Smooth muscle cell (in vitro differentiated cells): ENCODE measurements around the gene CYFIP1. TPM values are rescaled to one million over a fixed set of nuclear protein-coding genes. Genes with fewer than 3 reads are reported as not detected.

Experiments
- DNase-seq: peaks from one replicate; lab custom pipeline; 2025; ENCODE audit not compliant: unreplicated experiment; lab: John Stamatoyannopoulos, UW
- H2AFZ ChIP-seq: fragments of 200-600 bp; sonication (generic); 2 replicates; pipeline ENCODE4 v1.6.0; 2016; ENCODE audit warnings: antibody characterized with exemption, low read depth, mild to moderate bottlenecking
- H3F3A ChIP-seq: fragments of 200-600 bp; sonication (generic); 2 replicates; pipeline ENCODE4 v1.6.0; 2017; ENCODE audit warnings: antibody characterized with exemption, low read depth
- H3K27ac ChIP-seq: fragments of 200-600 bp; sonication (generic); 2 replicates; pipeline ENCODE4 v1.5.1; 2016; ENCODE audit warnings: low read depth, mild to moderate bottlenecking
- H3K27me3 ChIP-seq: fragments of 200-600 bp; sonication (generic); 2 replicates; pipeline ENCODE4 v1.6.1; 2016; ENCODE audit warnings: low read depth, mild to moderate bottlenecking
- H3K36me3 ChIP-seq: fragments of 200-600 bp; sonication (generic); 2 replicates; pipeline ENCODE4 v1.5.1; 2016; ENCODE audit warnings: low read depth
- H3K4me1 ChIP-seq: fragments of 200-600 bp; sonication (generic); 2 replicates; pipeline ENCODE4 v1.5.1; 2016; ENCODE audit warnings: low read depth
- H3K4me2 ChIP-seq: fragments of 200-600 bp; sonication (generic); 2 replicates; pipeline ENCODE4 v1.6.0; 2016; ENCODE audit warnings: mild to moderate bottlenecking
- H3K4me3 ChIP-seq: fragments of 200-600 bp; sonication (generic); 2 replicates; pipeline ENCODE4 v1.5.1; 2016; ENCODE audit warnings: mild to moderate bottlenecking
- H3K79me2 ChIP-seq: fragments of 200-600 bp; sonication (generic); 2 replicates; pipeline ENCODE4 v1.6.0; 2016; ENCODE audit warnings: low read depth, mild to moderate bottlenecking
- H3K9ac ChIP-seq: fragments of 200-600 bp; sonication (generic); 2 replicates; pipeline ENCODE4 v1.6.0; 2016; ENCODE audit warnings: low read depth
- H3K9me3 ChIP-seq: fragments of 200-600 bp; sonication (generic); replicated peaks from 2 replicates; pipeline ENCODE4 v1.5.1; 2016; ENCODE audit warnings: low read depth
- H4K20me1 ChIP-seq: fragments of 200-600 bp; sonication (generic); 2 replicates; pipeline ENCODE4 v1.6.0; 2016; ENCODE audit warnings: low read depth
- WGBS: methylation state at CpG from one replicate; pipeline ENCODE4 v1.1.7; 2016; ENCODE audit warnings: low lambda C conversion rate; 5-methylcytosine and 5-hydroxymethylcytosine counted together
- polyA plus RNA-seq: library from polyadenylated mRNA; unstranded; fragments of >200 nt; fragmentation: Nextera tagmentation; extraction: Ambion mirVana; gene quantifications from 2 replicates; pipeline ENCODE4 v1.2.1, GENCODE V29; 2016
- total RNA-seq: library from RNA; depleted of rRNA; stranded (reverse); fragments of >200 nt; gene quantifications from 2 replicates; pipeline ENCODE4 v1.2.3, GENCODE V29; 2014
- TF ChIP-seq, protein P1 (sequence below): fragments of 200-600 bp; sonication (generic); IDR thresholded peaks from 2 replicates; pipeline ENCODE4 v1.5.1; 2017; ENCODE audit warnings: borderline replicate concordance, mild to moderate bottlenecking, antibody characterized with exemption; ENCODE audit not compliant: insufficient read depth, poor library complexity, severe bottlenecking

Gene CYFIP1
- total and polyA plus RNA-seq, 2 experiments from 2014 or later = 65.2 to 67.6 TPM

DNA sequence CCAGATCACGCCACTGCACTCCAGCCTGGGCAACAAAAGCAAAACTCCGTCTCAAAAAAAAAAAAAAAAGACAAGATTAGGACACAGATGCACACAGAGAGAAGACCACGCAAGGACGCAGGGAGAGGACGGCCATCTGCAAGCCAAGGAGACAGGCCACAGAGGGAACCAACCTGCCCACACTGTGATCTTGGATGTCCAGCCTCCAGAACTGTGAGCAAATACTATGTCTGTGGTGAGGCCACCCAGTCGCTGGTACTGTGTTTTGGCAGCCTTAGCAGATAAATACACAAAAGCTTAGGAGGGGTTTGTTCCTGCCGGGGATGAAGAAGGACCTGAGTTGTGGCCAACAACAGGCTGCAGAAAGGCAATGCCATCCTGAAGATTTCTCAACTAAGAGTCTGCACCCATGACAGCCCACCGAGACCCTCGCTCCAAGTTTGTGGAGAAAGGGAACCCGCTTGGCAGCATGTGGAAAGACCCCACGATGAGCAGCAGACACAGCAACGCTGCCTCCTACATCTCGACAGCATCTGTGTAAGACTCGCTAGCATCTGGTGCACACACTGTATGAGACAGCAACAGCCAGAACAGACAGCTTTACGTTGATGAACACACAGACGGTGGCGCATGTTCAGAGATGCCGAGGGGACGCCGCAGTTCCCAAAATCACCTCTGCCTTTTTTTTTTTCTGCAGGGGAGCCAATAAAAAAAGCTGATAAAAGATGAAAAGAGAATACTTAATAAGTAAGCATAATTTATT lies 13.7 kb downstream of the CYFIP1 start:
- peaks cover 11% of the 10 kb centered on the region for H3K9me3 ChIP-seq
- peaks cover 17% of the 10 kb centered on the region for H3F3A ChIP-seq
- no peak overlapping the region for H3K4me3 ChIP-seq
- no peak overlapping the region for H2AFZ ChIP-seq
- H3K9ac ChIP-seq = no peak overlapping the region
- peaks cover 93% of the 10 kb centered on the region for H3K79me2 ChIP-seq
- H3K4me2 ChIP-seq = no peak overlapping the region
- no peak overlapping the region for H3K27ac ChIP-seq
- no peaks in the 10 kb centered on the region for H3K4me1 ChIP-seq
- 95% methylated on average over 20 of the region's 20 CpGs for WGBS
- TF ChIP-seq, protein P1, sequence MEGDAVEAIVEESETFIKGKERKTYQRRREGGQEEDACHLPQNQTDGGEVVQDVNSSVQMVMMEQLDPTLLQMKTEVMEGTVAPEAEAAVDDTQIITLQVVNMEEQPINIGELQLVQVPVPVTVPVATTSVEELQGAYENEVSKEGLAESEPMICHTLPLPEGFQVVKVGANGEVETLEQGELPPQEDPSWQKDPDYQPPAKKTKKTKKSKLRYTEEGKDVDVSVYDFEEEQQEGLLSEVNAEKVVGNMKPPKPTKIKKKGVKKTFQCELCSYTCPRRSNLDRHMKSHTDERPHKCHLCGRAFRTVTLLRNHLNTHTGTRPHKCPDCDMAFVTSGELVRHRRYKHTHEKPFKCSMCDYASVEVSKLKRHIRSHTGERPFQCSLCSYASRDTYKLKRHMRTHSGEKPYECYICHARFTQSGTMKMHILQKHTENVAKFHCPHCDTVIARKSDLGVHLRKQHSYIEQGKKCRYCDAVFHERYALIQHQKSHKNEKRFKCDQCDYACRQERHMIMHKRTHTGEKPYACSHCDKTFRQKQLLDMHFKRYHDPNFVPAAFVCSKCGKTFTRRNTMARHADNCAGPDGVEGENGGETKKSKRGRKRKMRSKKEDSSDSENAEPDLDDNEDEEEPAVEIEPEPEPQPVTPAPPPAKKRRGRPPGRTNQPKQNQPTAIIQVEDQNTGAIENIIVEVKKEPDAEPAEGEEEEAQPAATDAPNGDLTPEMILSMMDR = no peak
- no peaks in the 10 kb centered on the region for H3K36me3 ChIP-seq
- no peak for DNase-seq
- peaks cover 98% of the 10 kb centered on the region for H4K20me1 ChIP-seq
- H3K27me3 ChIP-seq = no peaks in the 10 kb centered on the region

DNA sequence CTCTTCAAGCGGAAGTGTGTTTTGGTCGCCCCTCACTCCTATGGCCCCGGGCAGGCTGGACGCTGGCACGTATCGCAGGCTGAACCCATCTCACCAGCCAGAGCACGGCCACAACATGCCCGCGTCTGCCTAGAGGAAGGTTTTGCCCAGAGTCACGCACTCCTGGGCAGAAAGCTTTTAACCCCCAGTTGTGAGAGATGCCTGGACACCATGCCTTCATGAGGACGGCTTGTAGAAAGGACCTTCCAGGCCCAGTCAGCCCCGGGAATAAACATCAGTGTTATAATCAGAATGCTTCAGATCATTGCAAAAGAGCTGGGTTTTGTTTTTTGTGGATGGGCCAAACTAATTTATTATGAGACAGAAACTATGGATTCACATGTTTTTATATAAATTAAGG lies 16.5 kb downstream of the CYFIP1 start:
- no peak overlapping the region for H3K27ac ChIP-seq
- 97% methylated on average over 12 of the region's 12 CpGs for WGBS
- TF ChIP-seq, protein P1 = no peak

DNA sequence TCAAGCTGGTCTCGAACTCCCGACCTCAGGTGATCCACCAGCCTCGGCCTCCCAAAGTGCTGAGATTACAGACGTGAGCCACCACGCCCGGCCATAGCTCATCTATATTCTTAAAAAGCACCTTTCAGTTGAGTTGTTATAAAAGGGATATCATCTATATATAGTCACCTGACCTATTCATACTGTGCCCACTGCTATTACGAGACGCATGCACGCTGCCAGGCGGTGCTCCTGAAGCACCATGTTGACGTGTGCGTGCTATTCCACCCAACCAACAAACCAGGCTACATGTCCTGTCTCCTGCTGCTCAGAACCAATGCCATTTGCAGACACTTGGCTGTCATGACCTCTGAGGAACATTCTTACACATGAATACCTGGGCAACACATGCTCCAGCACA lies 17.6 kb downstream of the CYFIP1 start:
- Histone ChIP-seq H4K20me1 (peaks cover 100% of the 10 kb centered on the region), H2AFZ (no peak overlapping the region)

More for the DNA sequence above, 16.5 kb downstream of the CYFIP1 start:
- Histone ChIP-seq H2AFZ (no peak overlapping the region), H3K4me2 (no peak overlapping the region), H3K4me1 (no peaks in the 10 kb centered on the region), H3K4me3 (no peak overlapping the region), H3K9ac (no peak overlapping the region), H3K27me3 (no peaks in the 10 kb centered on the region), H4K20me1 (peaks cover 99% of the 10 kb centered on the region), H3K36me3 (no peaks in the 10 kb centered on the region), H3K79me2 (peaks cover 92% of the 10 kb centered on the region), H3K9me3 (no peaks in the 10 kb centered on the region), H3F3A (peaks cover 13% of the 10 kb centered on the region)
- DNase-seq = no peak

More for the DNA sequence above, 17.6 kb downstream of the CYFIP1 start:
- no peak overlapping the region for H3K4me2 ChIP-seq
- peaks cover 97% of the 10 kb centered on the region for H3K79me2 ChIP-seq
- TF ChIP-seq, protein P1 = no peak
- H3K9me3 ChIP-seq = no peaks in the 10 kb centered on the region
- no peaks in the 10 kb centered on the region for H3K27me3 ChIP-seq
- no peaks in the 10 kb centered on the region for H3K36me3 ChIP-seq
- H3K27ac ChIP-seq = no peak overlapping the region
- H3K4me3 ChIP-seq = no peak overlapping the region
- H3F3A ChIP-seq = peaks cover 6% of the 10 kb centered on the region
- WGBS = 99% methylated on average over 12 of the region's 12 CpGs
- H3K9ac ChIP-seq = no peak overlapping the region
- no peaks in the 10 kb centered on the region for H3K4me1 ChIP-seq
- DNase-seq = no peak
